Measurements from ENCODE around the gene SNAI1.

The SNAI1 gene

GRCh38 chr20:49981218-49982071 is 1.3 kb upstream of the SNAI1 start:
- no peak overlapping the region for H4K8ac ChIP-seq (ENCODE audit: low read length)
- no peak overlapping the region for H4K91ac ChIP-seq (ENCODE audit: low read length)
- DNase-seq, result no peak
- no peaks in the 10 kb centered on the region for H3K9me3 ChIP-seq (ENCODE audit: control insufficient read depth, low read length)
- H3K18ac ChIP-seq (ENCODE audit: low read depth in 1 of 2, low read length in 2 of 2), result peak overlapping the region in 1 of 2 experiments; percentile 44
- peaks cover 0 to 9% of the 10 kb centered on the region in 2 experiments for H3K36me3 ChIP-seq (ENCODE audit: control insufficient read depth in 1 of 2, insufficient read depth in 2 of 2, low read depth in 1 of 2, low read length in 2 of 2)
- no peak overlapping the region for H3K4me3 ChIP-seq (ENCODE audit: insufficient read depth in 1 of 2, low read depth in 1 of 2, low read length in 2 of 2)
- no peak overlapping the region for H2AFZ ChIP-seq (ENCODE audit: low read depth, low read length)
- H2AK5ac ChIP-seq (ENCODE audit: low read length, severe bottlenecking), result no peak overlapping the region
- no peak overlapping the region for H2BK5ac ChIP-seq (ENCODE audit: low read depth, low read length, poor library complexity, severe bottlenecking)
- H2BK120ac ChIP-seq (ENCODE audit: low read depth, low read length), result no peak overlapping the region
- no peak overlapping the region for H3K14ac ChIP-seq (ENCODE audit: low read length in 2 of 2)
- H3K4ac ChIP-seq (ENCODE audit: low read depth in 1 of 2, low read length in 2 of 2), result no peak overlapping the region
- no peak overlapping the region for H3K9ac ChIP-seq (ENCODE audit: low read length)
- 77% methylated on average over 23 of the region's 23 CpGs for whole genome bisulfite sequencing
- H3K27ac ChIP-seq (ENCODE audit: low read length, poor library complexity, severe bottlenecking), result no peak overlapping the region
- H2BK12ac ChIP-seq (ENCODE audit: low read length in 2 of 2), result peak overlapping the region in 1 of 2 experiments; percentile 18
- peaks cover 13% of the 10 kb centered on the region for H3K79me1 ChIP-seq (replicated peaks; ENCODE audit: low read length, poor library complexity, severe bottlenecking)
- H3K4me2 ChIP-seq (ENCODE audit: low read length, poor library complexity, severe bottlenecking), result no peak overlapping the region
- H2BK15ac ChIP-seq (ENCODE audit: low read depth, poor library complexity, severe bottlenecking), result peak overlapping the region; percentile 86
- H3K23ac ChIP-seq (ENCODE audit: low read length in 2 of 2), result no peak overlapping the region
- peaks cover 40% of the 10 kb centered on the region for H3K4me1 ChIP-seq (ENCODE audit: control insufficient read depth, insufficient read depth, low read depth, low read length)
- peaks cover 0 to 5% of the 10 kb centered on the region in 2 experiments for H3K27me3 ChIP-seq (ENCODE audit: control insufficient read depth in 1 of 2, insufficient read depth in 1 of 2, low read length in 2 of 2)

DNA sequence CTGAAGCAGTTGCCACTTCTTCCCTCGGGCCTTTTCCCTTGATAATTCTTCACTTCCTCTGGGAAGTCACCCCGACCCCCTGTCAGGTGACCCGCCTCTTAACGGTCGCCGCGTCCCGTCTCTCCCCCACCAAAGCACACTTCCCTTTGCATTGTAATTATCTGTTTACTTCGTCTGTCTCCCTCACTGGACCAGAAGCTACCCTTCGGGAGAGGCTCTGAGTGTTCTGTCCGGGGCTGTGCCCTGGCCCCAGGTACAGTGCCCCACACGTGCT is 771 bp upstream of the SNAI1 start:
- H3K79me1 ChIP-seq (replicated peaks; ENCODE audit: low read length, poor library complexity, severe bottlenecking), result peaks cover 13% of the 10 kb centered on the region
- H2BK120ac ChIP-seq (ENCODE audit: low read depth, low read length), result no peak overlapping the region
- no peak overlapping the region for H2BK5ac ChIP-seq (ENCODE audit: low read depth, low read length, poor library complexity, severe bottlenecking)
- H3K14ac ChIP-seq (ENCODE audit: low read length in 2 of 2), result no peak overlapping the region
- H3K23ac ChIP-seq (ENCODE audit: low read length in 2 of 2), result peak overlapping the region in 1 of 2 experiments; percentile 23
- no peak overlapping the region for H3K4me3 ChIP-seq (ENCODE audit: insufficient read depth in 1 of 2, low read depth in 1 of 2, low read length in 2 of 2)
- no peak overlapping the region for H2AFZ ChIP-seq (ENCODE audit: low read depth, low read length)
- H3K9ac ChIP-seq (ENCODE audit: low read length), result no peak overlapping the region
- H3K4me2 ChIP-seq (ENCODE audit: low read length, poor library complexity, severe bottlenecking), result peak overlapping the region; percentile 91
- no peak overlapping the region for H4K91ac ChIP-seq (ENCODE audit: low read length)
- peak overlapping the region; percentile 44 for H2AK5ac ChIP-seq (ENCODE audit: low read length, severe bottlenecking)
- peaks cover 0 to 9% of the 10 kb centered on the region in 2 experiments for H3K36me3 ChIP-seq (ENCODE audit: control insufficient read depth in 1 of 2, insufficient read depth in 2 of 2, low read depth in 1 of 2, low read length in 2 of 2)
- peaks cover 0 to 5% of the 10 kb centered on the region in 2 experiments for H3K27me3 ChIP-seq (ENCODE audit: control insufficient read depth in 1 of 2, insufficient read depth in 1 of 2, low read length in 2 of 2)
- peak overlapping the region in 1 of 2 experiments; percentile 21 for H2BK12ac ChIP-seq (ENCODE audit: low read length in 2 of 2)
- H3K27ac ChIP-seq (ENCODE audit: low read length, poor library complexity, severe bottlenecking), result no peak overlapping the region
- no peak overlapping the region for H4K8ac ChIP-seq (ENCODE audit: low read length)
- H3K18ac ChIP-seq (ENCODE audit: low read depth in 1 of 2, low read length in 2 of 2), result no peak overlapping the region
- H3K4ac ChIP-seq (ENCODE audit: low read depth in 1 of 2, low read length in 2 of 2), result no peak overlapping the region
- H3K4me1 ChIP-seq (ENCODE audit: control insufficient read depth, insufficient read depth, low read depth, low read length), result peaks cover 42% of the 10 kb centered on the region
- no peaks in the 10 kb centered on the region for H3K9me3 ChIP-seq (ENCODE audit: control insufficient read depth, low read length)
- 21% methylated on average over 12 of the region's 12 CpGs for WGBS
- H2BK15ac ChIP-seq (ENCODE audit: low read depth, poor library complexity, severe bottlenecking), result no peak overlapping the region
- DNase-seq, result no peak

- Histone ChIP-seq H2BK12ac (ENCODE audit: low read length in 2 of 2) (peak overlapping the region in 1 of 2 experiments; percentile 21), H3K4me3 (ENCODE audit: insufficient read depth in 1 of 2, low read depth in 1 of 2, low read length in 2 of 2) (peak overlapping the region; percentile 69 to 85), H2BK15ac (ENCODE audit: low read depth, poor library complexity, severe bottlenecking) (peak overlapping the region; percentile 52), H3K4ac (ENCODE audit: low read depth in 1 of 2, low read length in 2 of 2) (peak overlapping the region; percentile 26 to 81), H3K4me1 (ENCODE audit: control insufficient read depth, insufficient read depth, low read depth, low read length) (peaks cover 53% of the 10 kb centered on the region), H3K18ac (ENCODE audit: low read depth in 1 of 2, low read length in 2 of 2) (peak overlapping the region; percentile 82 to 94), H3K14ac (ENCODE audit: low read length in 2 of 2) (peak overlapping the region in 1 of 2 experiments; percentile 95), H3K9me3 (ENCODE audit: control insufficient read depth, low read length) (no peaks in the 10 kb centered on the region), H3K27me3 (ENCODE audit: control insufficient read depth in 1 of 2, insufficient read depth in 1 of 2, low read length in 2 of 2) (peaks cover 0 to 5% of the 10 kb centered on the region in 2 experiments), H2AFZ (ENCODE audit: low read depth, low read length) (no peak overlapping the region), H3K23ac (ENCODE audit: low read length in 2 of 2) (peak overlapping the region in 1 of 2 experiments; percentile 91), H4K8ac (ENCODE audit: low read length) (no peak overlapping the region), H3K79me1 (replicated peaks; ENCODE audit: low read length, poor library complexity, severe bottlenecking) (peaks cover 13% of the 10 kb centered on the region), H3K4me2 (ENCODE audit: low read length, poor library complexity, severe bottlenecking) (peak overlapping the region; percentile 80), H3K36me3 (ENCODE audit: control insufficient read depth in 1 of 2, insufficient read depth in 2 of 2, low read depth in 1 of 2, low read length in 2 of 2) (peaks cover 0 to 19% of the 10 kb centered on the region in 2 experiments), H3K27ac (ENCODE audit: low read length, poor library complexity, severe bottlenecking) (no peak overlapping the region), H3K9ac (ENCODE audit: low read length) (peak overlapping the region; percentile 87), H2BK5ac (ENCODE audit: low read depth, low read length, poor library complexity, severe bottlenecking) (no peak overlapping the region), H4K91ac (ENCODE audit: low read length) (peak overlapping the region; percentile 88), H2AK5ac (ENCODE audit: low read length, severe bottlenecking) (no peak overlapping the region), H2BK120ac (ENCODE audit: low read depth, low read length) (no peak overlapping the region)
- DNase-seq, result no peak
- WGBS, result 3% methylated on average over 21 of the region's 24 CpGs
Observed at GRCh38 chr20:49983123-49983847, 505 bp downstream of the SNAI1 start.

Data from mesenchymal stem cell (in vitro differentiated cells and primary cell).